ENCODE data around the gene ARL4C. TPM values are rescaled to one million over a fixed set of nuclear protein-coding genes. Genes with fewer than 3 reads are reported as not detected.

Gene ARL4C
- total and polyA plus RNA-seq, 2 experiments from 2014 or later, result 5.8 to 9.9 TPM

GRCh38 chr2:234491281-234491680, 5.6 kb downstream of the ARL4C start:
- H4K20me1 ChIP-seq (replicated peaks; ENCODE audit: insufficient read depth), result peaks cover 7% of the 10 kb centered on the region
- TF ChIP-seq ZNF462 (CRISPR knock-in tag; IDR thresholded peaks at IDR 0.05) (no peak), STAT1 (IDR thresholded peaks at IDR 0.05; ENCODE audit: unreplicated experiment) (no peak), CREB1 (CRISPR knock-in tag; IDR thresholded peaks at IDR 0.05; ENCODE audit: low read depth) (no peak), ETS1 (IDR thresholded peaks at IDR 0.05) (no peak), EZH2 (IDR thresholded peaks at IDR 0.05; ENCODE audit: low read depth, unreplicated experiment) (no peak), EZH2phosphoT487 (IDR thresholded peaks at IDR 0.05; ENCODE audit: unreplicated experiment) (no peak), REST (IDR thresholded peaks at IDR 0.05; ENCODE audit: unreplicated experiment) (no peak), CTCF (conservative IDR thresholded peaks at IDR 0.05; ENCODE audit: low read depth in 2 of 2) (no peak), ZNF114 (CRISPR knock-in tag; IDR thresholded peaks at IDR 0.05) (no peak), NANOG (IDR thresholded peaks at IDR 0.05; ENCODE audit: borderline replicate concordance) (no peak), JUNB (IDR thresholded peaks at IDR 0.05; ENCODE audit: unreplicated experiment) (no peak)
- ATAC-seq (no peak), DNase-seq (ENCODE audit: low spot score) (no peak)
- no peaks in the 10 kb centered on the region for H3K9me2 ChIP-seq (ENCODE audit: insufficient read depth)
- no peaks in the 10 kb centered on the region; the same call in 2 of the 3 replicates for H3K36me3 Mint-ChIP-seq (ENCODE audit: low read depth)
- no peak overlapping the region for H2AFZ ChIP-seq
- H3K27me3 ChIP-seq (ENCODE audit: insufficient read depth), result peaks cover 19% of the 10 kb centered on the region
- peaks cover 34% of the 10 kb centered on the region for H3K4me1 Mint-ChIP-seq
- H3K27ac Mint-ChIP-seq, result no peak overlapping the region
- H3F3A ChIP-seq (replicated peaks; ENCODE audit: low read depth), result no peaks in the 10 kb centered on the region
- H3K4me1 ChIP-seq (ENCODE audit: insufficient read depth), result peaks cover 20% of the 10 kb centered on the region
- no peak overlapping the region for H3K4me2 ChIP-seq
- no peak overlapping the region for H3K4me3 Mint-ChIP-seq
- H3K27me3 Mint-ChIP-seq (ENCODE audit: insufficient read depth, low read depth, poor library complexity), result peaks cover 9% of the 10 kb centered on the region
- H3K36me3 ChIP-seq (ENCODE audit: insufficient read depth), result no peaks in the 10 kb centered on the region
- no peaks in the 10 kb centered on the region for H3K9me3 Mint-ChIP-seq
- H3K27ac ChIP-seq (ENCODE audit: low read depth), result no peak overlapping the region
- H3K79me2 ChIP-seq (replicated peaks; ENCODE audit: insufficient read depth), result peaks cover 37% of the 10 kb centered on the region
- H3K4me3 ChIP-seq, result no peak overlapping the region

All from GM23338 (cell line).